Caco-2 (cell line): ENCODE data around the gene CCDC197. TPM values are rescaled to one million over a fixed set of nuclear protein-coding genes. Genes with fewer than 3 reads are reported as not detected.

Source experiments
- BruUV-seq: library from RNA; stranded (reverse); fragments of 400-500 nt; replicated peaks from 2 replicates; lab custom pipeline; 2021; lab: Mats Ljungman, UMichigan
- CTCF ChIA-PET: fragments of 300-600 bp; sonication (Branson Sonifier 250); formaldehyde crosslinking; loops from one replicate; lab custom pipeline; 2022; ENCODE audit warnings: antibody characterized with exemption; lab: Charles Lee
- POLR2A ChIA-PET: fragments of 300-600 bp; sonication (Branson Sonifier 250); formaldehyde crosslinking; loops from one replicate; lab custom pipeline; 2022; ENCODE audit warnings: antibody characterized with exemption; lab: Charles Lee
- DNase-seq, 2 experiments: peaks; one replicate each; pipeline versions ENCODE4 v3.0.0 to v3.0.0-alpha.2; 2020 to 2022
- H3K27me3 ChIP-seq: replicated peaks from 2 replicates; pipeline ENCODE4 v1.6.0; 2011; ENCODE audit warnings: low read length; ENCODE audit not compliant: control insufficient read depth, insufficient read depth
- H3K36me3 ChIP-seq: 2 replicates; pipeline ENCODE4 v1.5.1; 2011; ENCODE audit warnings: low read length; ENCODE audit not compliant: control insufficient read depth, insufficient read depth
- H3K4me1 ChIP-seq: fragments of 250-450 bp; sonication (Bioruptor Pico); 2 replicates; pipeline ENCODE4 v1.5.1; 2020; ENCODE audit warnings: mild to moderate bottlenecking
- H3K4me3 ChIP-seq: 2 replicates; pipeline ENCODE4 v1.5.1; 2011; ENCODE audit warnings: low read depth, mild to moderate bottlenecking, control low read depth, low read length
- H3K9me3 ChIP-seq: fragments of 250-450 bp; sonication (Bioruptor Pico); 2 replicates; pipeline ENCODE4 v1.5.1; 2020; ENCODE audit warnings: mild to moderate bottlenecking, moderate library complexity
- H3K27ac Mint-ChIP-seq: one replicate; pipeline ENCODE4 v1.8.0; 2022; ENCODE audit warnings: mixed read lengths; ENCODE audit not compliant: unreplicated experiment
- H3K27me3 Mint-ChIP-seq: one replicate; pipeline ENCODE4 v1.8.0; 2022; ENCODE audit warnings: mixed read lengths; ENCODE audit not compliant: insufficient read depth, unreplicated experiment
- H3K36me3 Mint-ChIP-seq: one replicate; pipeline ENCODE4 v1.8.0; 2022; ENCODE audit warnings: mild to moderate bottlenecking, mixed read lengths; ENCODE audit not compliant: insufficient read depth, unreplicated experiment
- H3K4me1 Mint-ChIP-seq: one replicate; pipeline ENCODE4 v1.8.0; 2022; ENCODE audit warnings: low read depth, mixed read lengths; ENCODE audit not compliant: unreplicated experiment
- H3K4me3 Mint-ChIP-seq: one replicate; pipeline ENCODE4 v1.8.0; 2022; ENCODE audit warnings: mild to moderate bottlenecking, moderate library complexity, mixed read lengths; ENCODE audit not compliant: unreplicated experiment
- H3K9me3 Mint-ChIP-seq: one replicate; pipeline ENCODE4 v1.8.0; 2022; ENCODE audit warnings: mixed read lengths; ENCODE audit not compliant: unreplicated experiment
- intact Hi-C: fragments of 100-400 bp; cut with micrococcal nuclease; formaldehyde crosslinking; loops from one replicate; pipeline ENCODE4 v1.10.0; 2022; ENCODE audit not compliant: unreplicated experiment
- total RNA-seq: library from RNA; stranded (reverse); gene quantifications from 2 replicates; pipeline ENCODE4 v1.2.3, GENCODE V29; 2022
- TF ChIP-seq, protein P1 (sequence below), 2 experiments: fragments of 200-600 bp in 1 of 2; IDR thresholded peaks; 1 replicate in 1 of 2; 2 replicates in 1 of 2; pipeline versions ENCODE4 v1.5.1 to v1.8.0; 2011 to 2022; ENCODE audit warnings: antibody characterized with exemption in 1 of 2, control low read depth in 1 of 2, inconsistent platforms in 1 of 2, low read depth in 1 of 2, low read length in 1 of 2, mild to moderate bottlenecking in 1 of 2, moderate library complexity in 1 of 2; ENCODE audit not compliant: insufficient read depth in 1 of 2, severe bottlenecking in 1 of 2, unreplicated experiment in 1 of 2

CCDC197 gene
- total RNA-seq, 1 experiment from 2014 or later = not detected

- H3K4me3 Mint-ChIP-seq = no peak overlapping the region
- ChIA-PET CTCF (no interaction called here), POLR2A (no interaction called here)
- H3K27me3 Mint-ChIP-seq = no peaks in the 10 kb centered on the region
- no peaks in the 10 kb centered on the region for H3K9me3 Mint-ChIP-seq
- Histone ChIP-seq H3K4me3 (no peak overlapping the region), H3K4me1 (peaks cover 3% of the 10 kb centered on the region; the same call in 1 of the 2 replicates), H3K9me3 (no peaks in the 10 kb centered on the region), H3K27me3 (no peaks in the 10 kb centered on the region), H3K36me3 (no peaks in the 10 kb centered on the region)
- H3K4me1 Mint-ChIP-seq = no peaks in the 10 kb centered on the region
- no peak overlapping the region for H3K27ac Mint-ChIP-seq
- no peak for DNase-seq
- H3K36me3 Mint-ChIP-seq = no peaks in the 10 kb centered on the region
- no TSS peak for BruUV-seq
- intact Hi-C loops = loop anchor here (10.0 kb wide), 1 partner anchor 274 kb away; no protein-coding TSS in a partner anchor
- TF ChIP-seq, protein P1, sequence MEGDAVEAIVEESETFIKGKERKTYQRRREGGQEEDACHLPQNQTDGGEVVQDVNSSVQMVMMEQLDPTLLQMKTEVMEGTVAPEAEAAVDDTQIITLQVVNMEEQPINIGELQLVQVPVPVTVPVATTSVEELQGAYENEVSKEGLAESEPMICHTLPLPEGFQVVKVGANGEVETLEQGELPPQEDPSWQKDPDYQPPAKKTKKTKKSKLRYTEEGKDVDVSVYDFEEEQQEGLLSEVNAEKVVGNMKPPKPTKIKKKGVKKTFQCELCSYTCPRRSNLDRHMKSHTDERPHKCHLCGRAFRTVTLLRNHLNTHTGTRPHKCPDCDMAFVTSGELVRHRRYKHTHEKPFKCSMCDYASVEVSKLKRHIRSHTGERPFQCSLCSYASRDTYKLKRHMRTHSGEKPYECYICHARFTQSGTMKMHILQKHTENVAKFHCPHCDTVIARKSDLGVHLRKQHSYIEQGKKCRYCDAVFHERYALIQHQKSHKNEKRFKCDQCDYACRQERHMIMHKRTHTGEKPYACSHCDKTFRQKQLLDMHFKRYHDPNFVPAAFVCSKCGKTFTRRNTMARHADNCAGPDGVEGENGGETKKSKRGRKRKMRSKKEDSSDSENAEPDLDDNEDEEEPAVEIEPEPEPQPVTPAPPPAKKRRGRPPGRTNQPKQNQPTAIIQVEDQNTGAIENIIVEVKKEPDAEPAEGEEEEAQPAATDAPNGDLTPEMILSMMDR (IDR thresholded peaks at IDR 0.05; ENCODE audit: insufficient read depth in 1 of 2, low read depth in 1 of 2, low read length in 1 of 2, severe bottlenecking in 1 of 2, unreplicated experiment in 1 of 2) = no peak
Measured at GRCh38 chr14:94030571-94030970, 33.5 kb downstream of the CCDC197 start.

DNA sequence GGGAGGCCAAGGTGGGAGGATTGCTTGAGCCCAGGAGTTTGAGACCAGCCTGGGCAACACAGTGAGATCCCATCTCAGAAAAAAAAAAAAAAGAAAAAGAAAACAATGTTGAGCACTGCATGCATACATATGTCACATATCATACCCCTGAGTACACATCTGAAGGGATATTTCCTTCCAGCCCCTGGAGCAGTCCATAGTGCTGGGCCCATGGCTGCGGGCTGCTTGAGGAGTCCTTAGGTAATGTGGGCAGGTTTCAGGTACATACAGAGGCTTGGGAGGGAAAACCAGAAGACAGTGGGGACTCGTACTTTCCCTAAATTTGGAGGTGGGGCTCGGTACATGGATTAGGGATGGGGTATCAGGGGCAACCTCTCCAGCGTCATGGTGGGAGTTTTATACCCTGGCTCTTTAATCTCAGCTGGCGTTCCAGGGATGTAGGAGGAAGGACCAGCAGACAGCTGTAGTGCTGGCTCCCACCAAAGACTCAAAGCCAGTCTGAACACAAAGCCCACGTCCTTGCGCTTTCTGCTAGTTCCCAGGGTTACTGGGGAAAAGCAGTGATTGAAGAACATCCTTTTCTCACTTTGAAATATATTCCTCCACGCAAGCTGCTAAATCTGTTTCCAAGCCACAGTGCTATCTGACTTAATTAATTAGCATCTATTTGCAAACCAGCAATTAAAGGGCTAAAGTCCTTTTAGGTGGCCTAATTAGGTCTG is 34.2 kb downstream of the CCDC197 start:
- ChIA-PET CTCF (no interaction called here), POLR2A (no interaction called here)
- Mint-ChIP-seq H3K4me3 (no peak overlapping the region), H3K9me3 (no peaks in the 10 kb centered on the region), H3K36me3 (no peaks in the 10 kb centered on the region), H3K27ac (no peak overlapping the region), H3K4me1 (no peaks in the 10 kb centered on the region), H3K27me3 (no peaks in the 10 kb centered on the region)
- H3K27me3 ChIP-seq = no peaks in the 10 kb centered on the region
- H3K4me3 ChIP-seq = no peak overlapping the region
- H3K9me3 ChIP-seq = no peaks in the 10 kb centered on the region
- TF ChIP-seq, protein P1 (IDR thresholded peaks at IDR 0.05; ENCODE audit: insufficient read depth in 1 of 2, low read depth in 1 of 2, low read length in 1 of 2, severe bottlenecking in 1 of 2, unreplicated experiment in 1 of 2) = no peak
- DNase-seq = no peak
- BruUV-seq = no TSS peak
- intact Hi-C loops = loop anchor here (10.0 kb wide), 1 partner anchor 273 kb away; no protein-coding TSS in a partner anchor
- peaks cover 3% of the 10 kb centered on the region; the same call in 1 of the 2 replicates for H3K4me1 ChIP-seq
- H3K36me3 ChIP-seq = no peaks in the 10 kb centered on the region

GRCh38 chr14:94031883-94032279 is 34.8 kb downstream of the CCDC197 start:
- ChIA-PET CTCF (no interaction called here), POLR2A (no interaction called here)
- no peaks in the 10 kb centered on the region for H3K27me3 ChIP-seq
- DNase-seq = no peak
- H3K9me3 ChIP-seq = no peaks in the 10 kb centered on the region
- no peak overlapping the region for H3K4me3 ChIP-seq
- H3K9me3 Mint-ChIP-seq = no peaks in the 10 kb centered on the region
- no peak overlapping the region for H3K27ac Mint-ChIP-seq
- intact Hi-C loops = loop anchor here (10.0 kb wide), 1 partner anchor 273 kb away; no protein-coding TSS in a partner anchor
- H3K4me3 Mint-ChIP-seq = no peak overlapping the region
- H3K27me3 Mint-ChIP-seq = no peaks in the 10 kb centered on the region
- H3K36me3 Mint-ChIP-seq = peaks cover 4% of the 10 kb centered on the region
- H3K4me1 Mint-ChIP-seq = peaks cover 4% of the 10 kb centered on the region
- TF ChIP-seq, protein P1 (IDR thresholded peaks at IDR 0.05; ENCODE audit: insufficient read depth in 1 of 2, low read depth in 1 of 2, low read length in 1 of 2, severe bottlenecking in 1 of 2, unreplicated experiment in 1 of 2) = no peak
- no TSS peak for BruUV-seq
- peaks cover 2% of the 10 kb centered on the region; the same call in 1 of the 2 replicates for H3K4me1 ChIP-seq
- H3K36me3 ChIP-seq = no peaks in the 10 kb centered on the region
